ENCODE results near the gene VIPR1. TPM values are rescaled to one million over a fixed set of nuclear protein-coding genes. Genes with fewer than 3 reads are reported as not detected.
A peak's percentile ranks its signal among the peaks of the same experiment; 100 is the strongest.

VIPR1 gene
- total and polyA plus RNA-seq, 2 donors (not counting 1 experiment from before 2014, with no cell fraction given) = 0.79 to 5.8 TPM

DNA sequence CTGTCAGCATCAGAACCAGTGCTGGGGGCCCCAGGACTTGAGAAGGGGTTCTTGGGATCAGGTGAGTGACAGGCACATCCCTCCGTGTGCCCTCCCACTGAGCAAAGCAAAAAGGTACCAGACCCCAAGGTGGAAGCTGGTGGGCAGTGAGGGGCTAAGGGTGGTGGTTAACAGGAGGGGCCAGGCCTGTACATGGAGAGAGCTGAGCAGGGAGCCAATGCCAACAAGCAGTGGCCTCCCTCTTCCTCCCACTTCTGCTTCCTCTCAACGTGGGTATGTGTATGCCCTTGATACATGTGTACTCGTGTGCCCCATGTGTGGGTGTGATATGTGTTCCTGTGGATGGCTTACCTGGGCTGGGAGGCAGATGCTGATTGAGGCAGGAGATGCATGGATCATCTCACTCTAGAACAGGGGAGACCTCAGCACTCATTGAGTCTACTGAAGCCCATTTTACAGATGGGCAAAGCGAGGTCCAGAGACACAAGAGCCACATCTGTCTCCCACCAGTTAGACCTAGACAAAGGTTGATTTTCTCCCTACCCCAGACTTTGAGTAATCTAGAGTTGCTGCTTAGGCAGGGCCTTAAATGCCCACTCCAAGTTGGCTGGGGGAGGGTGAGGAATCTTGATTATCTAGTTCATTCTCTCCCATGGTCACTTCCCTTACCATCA is 945 bp downstream of the VIPR1 start:
- intact Hi-C loops (cut with micrococcal nuclease) = loop anchor here (2.0 to 5.0 kb wide), 4 partner anchors 43 to 1189 kb away; partner anchors contain the start of genes ABHD5 and SEC22C
- no peak overlapping the region for H3K27ac Mint-ChIP-seq
- no peak overlapping the region for H3K9ac ChIP-seq (ENCODE audit: low read length)

More for the DNA sequence above, 945 bp downstream of the VIPR1 start:
- H4K20me1 ChIP-seq (ENCODE audit: control insufficient read depth, insufficient read depth, low read length, poor library complexity, severe bottlenecking) = no peaks in the 10 kb centered on the region
- peak overlapping the region; percentile 92 for H2AFZ ChIP-seq (ENCODE audit: insufficient read depth, low read depth, low read length, poor library complexity, severe bottlenecking)
- Mint-ChIP-seq H3K27me3 (peaks cover 25% of the 10 kb centered on the region), H3K4me1 (peaks cover 25% of the 10 kb centered on the region), H3K9me3 (ENCODE audit: insufficient read depth) (no peaks in the 10 kb centered on the region), H3K4me3 (peak overlapping the region; percentile 82)
- no peaks in the 10 kb centered on the region for H3K36me3 ChIP-seq (replicated peaks in 1 of 2; ENCODE audit: control extremely low read depth in 1 of 2, control insufficient read depth in 1 of 2, extremely low read depth in 1 of 2, insufficient read depth in 2 of 2, low read length in 1 of 2)
- POLR2A ChIA-PET = no interaction called here
- peaks cover 0 to 34% (median 16%) of the 10 kb centered on the region in 4 experiments for H3K27me3 ChIP-seq (replicated peaks in 1 of 4; ENCODE audit: control extremely low read depth in 1 of 4, control insufficient read depth in 3 of 4, insufficient read depth in 4 of 4, low read length in 3 of 4)
- CTCF ChIA-PET = interaction anchor here (0.8 to 3.5 kb wide), 3 partner anchors 37 to 54 kb away, joined by 4 to 56 read pairs (median 22); no protein-coding TSS in a partner anchor
- 92% methylated on average over 3 of the region's 4 CpGs for WGBS (ENCODE audit: insufficient coverage)
- TF ChIP-seq EZH2 (IDR thresholded peaks at IDR 0.05; ENCODE audit: borderline replicate concordance, insufficient read depth, low read depth, low read length, poor library complexity, severe bottlenecking) = no peak
- TF ChIP-seq CTCF (IDR thresholded peaks at IDR 0.05) = no peak
- no peak overlapping the region for H3K4me3 ChIP-seq (ENCODE audit: control extremely low read depth in 1 of 5, extremely low read depth in 1 of 5, insufficient read depth in 1 of 5, low read depth in 2 of 5, low read length in 4 of 5)
- no peak overlapping the region for H3K27ac ChIP-seq (ENCODE audit: low read length in 2 of 2)
- peak overlapping the region; percentile 83 for H3K4me2 ChIP-seq (replicated peaks; ENCODE audit: low read depth, low read length, poor library complexity, severe bottlenecking)
- no peaks in the 10 kb centered on the region for H3K9me3 ChIP-seq (ENCODE audit: control extremely low read depth in 1 of 3, control insufficient read depth in 2 of 3, insufficient read depth in 1 of 3, low read length in 2 of 3)
- DNase-seq (no peak), ATAC-seq (ENCODE audit: low read depth) (no peak)
- H3K4me1 ChIP-seq (ENCODE audit: control insufficient read depth in 2 of 2, insufficient read depth in 2 of 2, low read length in 2 of 2) = peaks cover 11 to 21% of the 10 kb centered on the region in 2 donors
- H3K79me2 ChIP-seq (ENCODE audit: control insufficient read depth, insufficient read depth, low read length) = no peaks in the 10 kb centered on the region
